ENCODE results near the gene STX4. TPM values are rescaled to one million over a fixed set of nuclear protein-coding genes. Genes with fewer than 3 reads are reported as not detected.

Gene STX4
- total RNA-seq, 1 donor from 2014 or later: 79.1 TPM

DNA sequence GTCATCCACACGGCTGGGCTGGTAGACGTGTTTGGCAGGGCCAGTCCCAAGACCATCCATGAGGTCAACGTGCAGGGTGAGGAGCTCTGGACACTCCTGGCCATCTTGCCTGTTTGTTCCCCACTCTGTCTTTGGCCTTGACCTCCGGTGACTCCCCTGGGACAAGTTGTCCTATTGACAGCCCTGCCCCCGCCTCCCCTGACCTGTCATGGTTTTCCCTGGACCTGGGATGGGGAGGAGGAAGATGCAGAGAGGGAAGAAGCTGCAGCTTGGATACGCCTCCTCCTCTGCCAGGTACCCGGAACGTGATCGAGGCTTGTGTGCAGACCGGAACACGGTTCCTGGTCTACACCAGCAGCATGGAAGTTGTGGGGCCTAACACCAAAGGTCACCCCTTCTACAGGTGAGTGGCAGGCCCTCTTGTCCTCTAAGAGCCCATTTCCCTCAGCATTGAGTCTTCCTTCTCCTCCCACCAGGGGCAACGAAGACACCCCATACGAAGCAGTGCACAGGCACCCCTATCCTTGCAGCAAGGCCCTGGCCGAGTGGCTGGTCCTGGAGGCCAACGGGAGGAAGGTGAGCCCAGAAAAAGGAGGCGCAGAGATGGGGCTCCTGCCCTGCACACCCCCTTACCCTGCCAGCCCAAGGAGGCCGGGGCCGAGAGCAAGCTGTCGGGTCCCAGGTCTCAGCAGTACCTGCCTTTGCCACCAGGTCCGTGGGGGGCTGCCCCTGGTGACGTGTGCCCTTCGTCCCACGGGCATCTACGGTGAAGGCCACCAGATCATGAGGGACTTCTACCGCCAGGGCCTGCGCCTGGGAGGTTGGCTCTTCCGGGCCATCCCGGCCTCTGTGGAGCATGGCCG lies 47.0 kb upstream of the STX4 start:
- Histone ChIP-seq H3K36me3 (peaks cover 12 to 30% of the 10 kb centered on the region in 2 donors), H3K27ac (no peak overlapping the region), H3K4me3 (peak overlapping the region in 1 of 2 donors; percentile 43), H3K27me3 (no peaks in the 10 kb centered on the region), H3K9me3 (no peaks in the 10 kb centered on the region), H3K4me1 (peaks cover 3 to 11% of the 10 kb centered on the region in 2 donors)
- no peak for DNase-seq (ENCODE audit: low spot score in 2 of 2)
- TF ChIP-seq, protein P1, sequence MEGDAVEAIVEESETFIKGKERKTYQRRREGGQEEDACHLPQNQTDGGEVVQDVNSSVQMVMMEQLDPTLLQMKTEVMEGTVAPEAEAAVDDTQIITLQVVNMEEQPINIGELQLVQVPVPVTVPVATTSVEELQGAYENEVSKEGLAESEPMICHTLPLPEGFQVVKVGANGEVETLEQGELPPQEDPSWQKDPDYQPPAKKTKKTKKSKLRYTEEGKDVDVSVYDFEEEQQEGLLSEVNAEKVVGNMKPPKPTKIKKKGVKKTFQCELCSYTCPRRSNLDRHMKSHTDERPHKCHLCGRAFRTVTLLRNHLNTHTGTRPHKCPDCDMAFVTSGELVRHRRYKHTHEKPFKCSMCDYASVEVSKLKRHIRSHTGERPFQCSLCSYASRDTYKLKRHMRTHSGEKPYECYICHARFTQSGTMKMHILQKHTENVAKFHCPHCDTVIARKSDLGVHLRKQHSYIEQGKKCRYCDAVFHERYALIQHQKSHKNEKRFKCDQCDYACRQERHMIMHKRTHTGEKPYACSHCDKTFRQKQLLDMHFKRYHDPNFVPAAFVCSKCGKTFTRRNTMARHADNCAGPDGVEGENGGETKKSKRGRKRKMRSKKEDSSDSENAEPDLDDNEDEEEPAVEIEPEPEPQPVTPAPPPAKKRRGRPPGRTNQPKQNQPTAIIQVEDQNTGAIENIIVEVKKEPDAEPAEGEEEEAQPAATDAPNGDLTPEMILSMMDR (IDR thresholded peaks at IDR 0.05): no peak
- intact Hi-C loops (cut with DNase I): no loop called here

DNA sequence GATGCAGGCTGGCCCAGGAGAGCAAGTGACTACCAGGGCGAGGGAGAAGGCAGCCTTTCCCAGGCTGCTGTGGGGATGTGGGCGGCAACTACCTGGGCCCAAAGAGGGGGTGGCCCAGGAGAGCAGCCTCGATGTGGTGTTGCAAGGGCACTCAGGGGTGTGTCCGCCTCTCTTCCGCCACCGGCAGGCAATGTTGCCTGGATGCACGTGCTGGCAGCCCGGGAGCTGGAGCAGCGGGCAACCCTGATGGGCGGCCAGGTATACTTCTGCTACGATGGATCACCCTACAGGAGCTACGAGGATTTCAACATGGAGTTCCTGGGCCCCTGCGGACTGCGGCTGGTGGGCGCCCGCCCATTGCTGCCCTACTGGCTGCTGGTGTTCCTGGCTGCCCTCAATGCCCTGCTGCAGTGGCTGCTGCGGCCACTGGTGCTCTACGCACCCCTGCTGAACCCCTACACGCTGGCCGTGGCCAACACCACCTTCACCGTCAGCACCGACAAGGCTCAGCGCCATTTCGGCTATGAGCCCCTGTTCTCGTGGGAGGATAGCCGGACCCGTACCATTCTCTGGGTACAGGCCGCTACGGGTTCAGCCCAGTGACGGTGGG lies 45.7 kb upstream of the STX4 start:
- H3K36me3 ChIP-seq: peaks cover 7 to 17% of the 10 kb centered on the region in 2 donors
- no peak overlapping the region for H3K27ac ChIP-seq
- no peaks in the 10 kb centered on the region for H3K27me3 ChIP-seq
- H3K4me1 ChIP-seq: peaks cover 3 to 11% of the 10 kb centered on the region in 2 donors
- TF ChIP-seq, protein P1 (IDR thresholded peaks at IDR 0.05): no peak
- no peaks in the 10 kb centered on the region for H3K9me3 ChIP-seq
- no peak for DNase-seq (ENCODE audit: low spot score in 2 of 2)
- intact Hi-C loops (cut with DNase I): no loop called here
- no peak overlapping the region for H3K4me3 ChIP-seq

- DNase-seq (ENCODE audit: low spot score in 2 of 2): no peak
- peaks cover 3 to 11% of the 10 kb centered on the region in 2 donors for H3K4me1 ChIP-seq
- intact Hi-C loops (cut with DNase I): no loop called here
- H3K4me3 ChIP-seq: no peak overlapping the region
- no peaks in the 10 kb centered on the region for H3K27me3 ChIP-seq
- no peak overlapping the region for H3K27ac ChIP-seq
- H3K9me3 ChIP-seq: no peaks in the 10 kb centered on the region
- TF ChIP-seq, protein P1 (IDR thresholded peaks at IDR 0.05): no peak
- no peaks in the 10 kb centered on the region for H3K36me3 ChIP-seq
Observed at GRCh38 chr16:30989469-30990047, 43.8 kb upstream of the STX4 start.

DNA sequence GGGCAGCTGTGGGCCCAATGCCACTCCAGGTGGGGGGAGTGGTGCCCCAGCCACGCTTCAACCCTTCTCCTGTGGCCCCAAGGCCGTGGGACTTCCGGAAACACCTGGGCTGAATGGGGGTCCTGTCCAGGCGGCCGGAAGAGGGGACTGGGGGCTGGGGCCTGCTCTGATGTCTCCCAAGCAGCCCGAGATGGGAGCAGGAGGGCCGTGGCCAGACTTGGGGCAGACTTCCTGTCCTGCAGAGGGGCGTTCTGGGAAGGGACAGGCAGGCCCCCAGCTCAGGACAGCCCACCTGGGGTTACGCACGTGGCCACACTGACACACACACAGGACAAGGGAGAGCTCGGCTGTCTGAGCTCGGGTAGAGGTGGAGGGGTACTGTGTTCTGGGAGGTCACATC lies 43.3 kb upstream of the STX4 start:
- Histone ChIP-seq H3K9me3 (no peaks in the 10 kb centered on the region), H3K36me3 (no peaks in the 10 kb centered on the region), H3K27me3 (no peaks in the 10 kb centered on the region), H3K4me1 (peaks cover 3 to 11% of the 10 kb centered on the region in 2 donors), H3K27ac (no peak overlapping the region), H3K4me3 (no peak overlapping the region)
- intact Hi-C loops (cut with DNase I): no loop called here
- no peak for DNase-seq (ENCODE audit: low spot score in 2 of 2)
- TF ChIP-seq, protein P1 (IDR thresholded peaks at IDR 0.05): no peak

DNA sequence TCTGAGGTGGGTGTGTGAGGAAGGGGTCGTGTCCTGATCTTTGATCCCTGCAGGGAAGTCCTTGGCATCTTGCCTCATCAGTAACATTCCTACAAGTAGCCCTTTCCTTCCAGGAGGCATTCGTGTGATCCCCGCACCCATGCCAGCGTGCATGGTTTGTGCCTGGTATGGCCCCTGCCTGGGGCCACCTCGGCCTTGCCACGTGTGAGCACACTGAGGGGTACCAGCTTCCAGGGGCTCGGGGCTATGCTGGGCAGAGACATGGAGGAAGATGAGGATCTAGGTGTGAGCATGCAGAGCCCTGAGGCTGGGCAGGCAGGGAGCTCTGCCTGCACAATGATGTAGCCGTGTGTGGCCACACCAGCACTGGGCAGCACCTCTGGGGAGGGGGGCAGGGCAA lies 42.3 kb upstream of the STX4 start:
- H3K4me1 ChIP-seq: peaks cover 0 to 1% of the 10 kb centered on the region in 2 donors
- intact Hi-C loops (cut with DNase I): no loop called here
- no peaks in the 10 kb centered on the region for H3K27me3 ChIP-seq
- no peak overlapping the region for H3K27ac ChIP-seq
- no peaks in the 10 kb centered on the region for H3K9me3 ChIP-seq
- no peak overlapping the region for H3K4me3 ChIP-seq
- TF ChIP-seq, protein P1 (IDR thresholded peaks at IDR 0.05): no peak
- H3K36me3 ChIP-seq: no peaks in the 10 kb centered on the region
- no peak for DNase-seq (ENCODE audit: low spot score in 2 of 2)

Measured in ascending aorta (tissue), 2 donors.